Adrenal gland (tissue), 12 donors: Measurements from ENCODE around the gene EFCAB12. TPM values are rescaled to one million over a fixed set of nuclear protein-coding genes. Genes with fewer than 3 reads are reported as not detected.
"Not testable (repeated sequence)": the region's sequence is repeated elsewhere in the genome, so short reads cannot be mapped to it uniquely, and the experiment has no call there.

Experiments
- DNase-seq, 7 donors: peaks; one replicate each; pipeline ENCODE4 v3.0.0-alpha.2; 2019 to 2020
- H3K27ac ChIP-seq, 5 donors: fragments of 200-600 bp; sonication (generic) in 4 of 5; 1 replicate in 3 of 5; 2 replicates in 2 of 5; pipeline versions ENCODE4 v1.5.1 to v1.8.0; 2016 to 2020; ENCODE audit warnings: mild to moderate bottlenecking in 1 of 5
- H3K27me3 ChIP-seq: fragments of 200-600 bp; 2 replicates; pipeline ENCODE4 v1.8.0; 2021
- H3K36me3 ChIP-seq, 2 donors: fragments of 200-600 bp; replicated peaks in 1 of 2; 1 replicate in 1 of 2; 2 replicates in 1 of 2; pipeline versions ENCODE4 v1.5.1 to v1.8.0; 2018 to 2022
- H3K4me1 ChIP-seq, 2 donors: fragments of 200-600 bp; replicated peaks in 1 of 2; 1 replicate in 1 of 2; 2 replicates in 1 of 2; pipeline versions ENCODE4 v1.5.1 to v1.8.0; 2018 to 2021
- H3K4me3 ChIP-seq, 4 donors: fragments of 200-600 bp; sonication (generic) in 3 of 4; one replicate each; pipeline ENCODE4 v1.5.1; 2016 to 2018
- H3K9me3 ChIP-seq, 3 donors: fragments of 200-600 bp; sonication (generic) in 1 of 3; replicated peaks in 1 of 3; 1 replicate in 2 of 3; 2 replicates in 1 of 3; pipeline versions ENCODE4 v1.5.1 to v1.8.0; 2016 to 2021
- CTCF ChIP-seq, 6 experiments: fragments of 450-650 bp in 4 of 6; fragments of 200-600 bp in 2 of 6; sonication (generic) in 1 of 6; IDR thresholded peaks; 1 replicate in 5 of 6; 2 replicates in 1 of 6; pipeline versions ENCODE4 v1.5.1 to v1.8.0; 2016 to 2021; ENCODE audit warnings: antibody characterized with exemption in 6 of 6, mild to moderate bottlenecking in 2 of 6, moderate library complexity in 1 of 6
- POLR2A ChIP-seq, 2 donors: fragments of 450-650 bp; IDR thresholded peaks; one replicate each; pipeline ENCODE4 v1.6.1; 2017; ENCODE audit warnings: antibody characterized with exemption in 2 of 2, mild to moderate bottlenecking in 2 of 2, moderate library complexity in 1 of 2
- WGBS, 4 donors: extraction: QIAGEN DNeasy Blood & Tissue Kit in 2 of 4; methylation state at CpG; one replicate each; pipeline versions ENCODE4 v1.1.5 to v1.1.7; 2013 to 2017; 5-methylcytosine and 5-hydroxymethylcytosine counted together
- intact Hi-C, 2 donors: fragments of 100-400 bp; cut with DNase I; formaldehyde crosslinking; loops; one replicate each; pipeline versions ENCODE4 v1.14.1 to v1.15.0; 2022 to 2023
- polyA plus RNA-seq, 3 donors: library from polyadenylated mRNA; stranded (reverse); fragments of 200-250 nt in 2 of 3; fragments of 350-450 nt in 1 of 3; fragmentation: Illumina TruSeq in 1 of 3; extraction: RNeasy Lipid Tissue Mini Kit (QIAGEN cat#74804) in 1 of 3; gene quantifications; one replicate each; pipeline ENCODE4 v1.2.3, GENCODE V29; 2013 to 2014
- total RNA-seq, 9 donors: library from RNA; depleted of rRNA in 4 of 9; stranded (reverse); fragments of >200 nt in 4 of 9; fragments of 120-200 nt in 1 of 9; fragmentation: NEBNext Ultra II Directional in 1 of 9; extraction: Animal tissue kit (Norgen Biotek cat#: 25700) in 1 of 9; gene quantifications; one replicate each; pipeline versions ENCODE4 v1.1.0 to v1.2.4, GENCODE V29; 2013 to 2023
- donor health status: healthy with polysubstance abuse.
- donor health status: Bipolar disorder and iron deficiency.
- donor health status: DM: yes; HTN: yes; CAD: no.
- donor health status: DM: no; HTN: no; CAD: no.
- donor health status: DM: no; HTN: no; CAD: no.
- donor health status: DM: yes; HTN: yes; CAD: no.

Gene EFCAB12
- total and polyA plus RNA-seq, 12 donors, result 0.17 to 3.9 (median 0.41) TPM; not detected in 1

DNA sequence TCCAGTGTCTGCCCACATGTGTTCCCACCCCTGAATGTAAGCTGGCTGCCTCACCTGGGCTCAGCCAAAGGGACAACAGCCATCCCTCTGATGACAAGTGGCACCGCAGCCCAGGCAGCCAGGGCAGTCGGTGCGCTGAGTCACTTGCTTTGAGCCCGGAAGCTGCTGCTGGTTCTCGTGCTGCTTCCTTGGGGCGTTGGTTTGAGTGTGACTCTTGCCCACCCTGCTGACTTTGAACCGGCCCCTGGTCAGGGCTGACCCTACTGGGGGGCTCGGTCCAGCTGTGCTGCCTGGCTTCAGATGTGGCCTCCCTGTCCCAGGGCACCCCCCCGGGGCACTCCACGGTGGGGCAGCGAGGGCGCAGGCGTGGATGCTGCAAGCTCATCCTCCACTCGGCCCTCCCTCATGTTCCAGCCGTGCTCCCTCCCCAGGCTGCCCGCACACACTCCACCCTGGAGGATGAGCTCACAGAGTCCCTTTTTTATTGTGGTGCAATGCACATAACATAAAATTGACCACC, 62.1 kb downstream of the EFCAB12 start:
- Histone ChIP-seq H3K9me3 (no peaks in the 10 kb centered on the region), H3K36me3 (no peaks in the 10 kb centered on the region), H3K27ac (no peak overlapping the region), H3K27me3 (no peaks in the 10 kb centered on the region), H3K4me3 (no peak overlapping the region), H3K4me1 (no peaks in the 10 kb centered on the region)
- intact Hi-C loops, result no loop called here
- no peak for DNase-seq
- TF ChIP-seq CTCF (IDR thresholded peaks at IDR 0.05), result no peak
- TF ChIP-seq POLR2A (IDR thresholded peaks at IDR 0.05), result no peak
- WGBS, 4 donors, result 86 to 88% (median 87%) methylated on average over 6 to 16 of the region's 16 CpGs

GRCh38 chr3:129365296-129366136, 62.9 kb downstream of the EFCAB12 start:
- TF ChIP-seq CTCF (IDR thresholded peaks at IDR 0.05), result no peak
- DNase-seq, result no peak
- no peak overlapping the region for H3K4me3 ChIP-seq
- 71 to 80% (median 78%) methylated on average over 12 to 13 of the region's 13 CpGs for WGBS, 4 donors
- intact Hi-C loops, result no loop called here
- no peaks in the 10 kb centered on the region for H3K9me3 ChIP-seq
- H3K27ac ChIP-seq, result no peak overlapping the region
- H3K27me3 ChIP-seq, result no peaks in the 10 kb centered on the region
- no peaks in the 10 kb centered on the region for H3K4me1 ChIP-seq
- H3K36me3 ChIP-seq, result no peaks in the 10 kb centered on the region

DNA sequence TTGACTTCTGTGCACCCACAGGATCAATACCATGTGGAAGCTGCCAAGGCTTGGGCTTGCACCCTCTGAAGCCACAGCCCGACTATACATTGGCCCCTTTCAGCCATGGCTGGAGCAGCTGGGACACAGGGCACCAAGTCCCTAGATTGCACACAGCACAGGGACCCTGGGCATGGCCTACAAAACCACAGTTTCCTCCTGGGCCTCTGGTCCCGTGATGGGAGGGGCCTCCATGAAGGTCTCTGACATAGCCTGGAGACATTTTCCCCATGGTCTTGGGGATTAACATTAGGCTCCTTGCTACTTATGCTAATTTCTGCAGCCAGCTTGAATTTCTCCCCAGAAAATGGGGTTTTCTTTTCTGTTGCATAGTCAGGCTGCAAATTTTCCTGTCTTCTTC, 63.6 kb downstream of the EFCAB12 start:
- 40 to 80% (median 78%) methylated on average over 1 to 2 of the region's 2 CpGs for WGBS, 4 donors
- H3K4me1 ChIP-seq, H3K9me3 ChIP-seq, H3K27ac ChIP-seq, H3K36me3 ChIP-seq, intact Hi-C loops, H3K27me3 ChIP-seq, H3K4me3 ChIP-seq, DNase-seq: not testable (repeated sequence)

- intact Hi-C loops, H3K4me1 ChIP-seq, H3K9me3 ChIP-seq, H3K27me3 ChIP-seq, DNase-seq, H3K36me3 ChIP-seq, H3K4me3 ChIP-seq, H3K27ac ChIP-seq: not testable (repeated sequence)
- 92 to 97% (median 96%) methylated on average over 14 to 28 of the region's 28 CpGs; no CpG with 5 or more reads in 1 of the 4 donors for WGBS, 4 donors
Observed at GRCh38 chr3:129363356-129363755, 65.1 kb downstream of the EFCAB12 start.

DNA sequence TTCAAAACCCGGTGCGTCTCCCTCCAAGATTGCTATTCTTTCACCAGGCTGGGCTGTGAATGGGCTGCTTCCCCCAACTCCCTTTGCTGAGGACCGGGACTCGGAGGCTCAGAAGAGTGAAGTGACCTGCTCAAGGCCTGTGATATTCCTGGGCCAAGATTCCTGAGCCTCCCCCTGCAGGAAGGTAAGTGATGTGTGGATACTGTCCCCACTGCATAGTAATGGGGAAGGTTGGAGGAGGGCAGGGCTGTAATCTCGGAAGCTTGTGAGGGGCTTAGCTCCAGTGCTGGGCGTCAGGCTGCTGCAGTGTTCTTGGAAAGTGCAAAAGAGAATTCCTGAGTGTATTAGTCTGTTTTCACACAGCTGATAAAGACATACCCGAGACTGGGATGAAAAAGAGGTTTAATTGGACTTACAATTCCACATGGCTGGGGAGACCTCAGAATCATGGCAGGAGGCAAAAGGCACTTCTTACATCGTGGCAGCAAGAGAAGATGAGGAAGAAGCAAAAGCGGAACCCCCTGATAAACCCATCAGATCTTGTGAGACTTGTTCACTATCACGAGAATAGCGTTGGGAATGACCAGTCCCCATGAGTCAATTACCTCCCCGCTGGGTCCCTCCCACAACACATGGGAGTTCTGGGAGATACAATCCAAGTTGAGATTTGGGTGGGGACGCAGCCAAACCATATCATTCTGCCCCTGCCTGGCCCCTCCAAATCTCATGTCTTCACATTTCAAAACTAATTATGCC, 67.6 kb downstream of the EFCAB12 start:
- Histone ChIP-seq H3K27me3 (no peaks in the 10 kb centered on the region), H3K27ac (no peak overlapping the region), H3K4me3 (no peak overlapping the region), H3K9me3 (no peaks in the 10 kb centered on the region), H3K36me3 (no peaks in the 10 kb centered on the region), H3K4me1 (no peaks in the 10 kb centered on the region)
- intact Hi-C loops, result no loop called here
- TF ChIP-seq POLR2A (IDR thresholded peaks at IDR 0.05), result no peak
- no peak for TF ChIP-seq CTCF (IDR thresholded peaks at IDR 0.05)
- 76 to 85% (median 79%) methylated on average over 11 to 13 of the region's 13 CpGs for WGBS, 4 donors
- DNase-seq, result no peak
